HepG2 (cell line): ENCODE measurements around the gene CDYL. TPM values are rescaled to one million over a fixed set of nuclear protein-coding genes. Genes with fewer than 3 reads are reported as not detected.

Experiments
- ATAC-seq: fragments of 200-7000 bp; cut with Tn5 transposase; 3 replicates; pipeline ENCODE4 v1.9.1; 2020; ENCODE audit warnings: mild to moderate bottlenecking, moderate library complexity
- BruUV-seq: library from RNA; stranded (reverse); fragments of 400-500 nt; replicated peaks from 2 replicates; lab custom pipeline; 2021; lab: Mats Ljungman, UMichigan
- CTCF ChIA-PET: fragments of 300-600 bp; formaldehyde crosslinking; extraction: SDS; loops from one replicate; lab custom pipeline; 2021; ENCODE audit warnings: low total read pairs, inconsistent platforms, low intra/inter-chr PET ratio; lab: Yijun Ruan, JAX
- POLR2A ChIA-PET: fragments of 350-600 bp; sonication (Branson Sonifier 250); formaldehyde crosslinking; loops from one replicate; lab custom pipeline; 2020; ENCODE audit warnings: antibody characterized with exemption, inconsistent platforms; lab: Yijun Ruan, JAX
- DNase-seq: peaks from one replicate; pipeline ENCODE4 v3.0.0-alpha.2; 2015; ENCODE audit warnings: low spot score
- FAIRE-seq: peaks from 3 replicates; lab custom pipeline; 2011; peaks lifted over from hg19 to GRCh38; lab: Jason Lieb, UNC
- H2AFZ ChIP-seq: one replicate; pipeline ENCODE4 v1.6.1; 2011; ENCODE audit warnings: low read length, inconsistent platforms
- H3K27ac ChIP-seq: fragments of 300-600 bp; 3 replicates; pipeline ENCODE4 v1.8.0; 2011; ENCODE audit warnings: mixed run types, mild to moderate bottlenecking, mixed read lengths, low read length, inconsistent platforms; ENCODE audit not compliant: insufficient read depth; ENCODE audit errors: extremely low read length
- H3K27me3 ChIP-seq, 2 experiments: fragments of 200-600 bp in 1 of 2; 2 replicates in 1 of 2; 3 replicates in 1 of 2; pipeline versions ENCODE4 v1.6.0 to v1.8.0; 2011; ENCODE audit warnings: low read length in 2 of 2, mild to moderate bottlenecking in 2 of 2, moderate library complexity in 2 of 2, inconsistent platforms in 1 of 2; ENCODE audit not compliant: insufficient read depth in 2 of 2, control insufficient read depth in 1 of 2
- H3K36me3 ChIP-seq, 2 experiments: fragments of 200-600 bp in 1 of 2; replicated peaks in 1 of 2; 2 replicates in 1 of 2; 3 replicates in 1 of 2; pipeline versions ENCODE4 v1.5.1 to v1.8.0; 2011; ENCODE audit warnings: low read length in 2 of 2, inconsistent platforms in 1 of 2; ENCODE audit not compliant: insufficient read depth in 2 of 2, control insufficient read depth in 1 of 2
- H3K4me1 ChIP-seq: 2 replicates; pipeline ENCODE4 v1.5.1; 2012; ENCODE audit warnings: low read length, inconsistent platforms; ENCODE audit not compliant: insufficient read depth
- H3K4me2 ChIP-seq: 2 replicates; pipeline ENCODE4 v1.6.0; 2011; ENCODE audit warnings: low read depth, low read length, inconsistent platforms
- H3K4me3 ChIP-seq, 3 experiments: fragments of 200-600 bp in 1 of 3; sonication (generic), shearing (Covaris generic) in 1 of 3; replicated peaks in 1 of 3; 2 replicates each; pipeline ENCODE4 v1.5.1; 2011 to 2016; ENCODE audit warnings: low read length in 3 of 3, inconsistent platforms in 2 of 3, low read depth in 2 of 3, mild to moderate bottlenecking in 2 of 3, control low read depth in 1 of 3, mixed read lengths in 1 of 3; ENCODE audit not compliant: insufficient read depth in 1 of 3
- H3K79me2 ChIP-seq: one replicate; pipeline ENCODE4 v1.6.1; 2011; ENCODE audit warnings: low read length, inconsistent platforms; ENCODE audit not compliant: insufficient read depth
- H3K9ac ChIP-seq: 2 replicates; pipeline ENCODE4 v1.6.0; 2011; ENCODE audit warnings: mild to moderate bottlenecking, low read depth, low read length, inconsistent platforms; ENCODE audit not compliant: insufficient read depth
- H3K9me3 ChIP-seq: 2 replicates; pipeline ENCODE4 v1.5.1; 2012; ENCODE audit warnings: mild to moderate bottlenecking, low read length
- H4K20me1 ChIP-seq: 2 replicates; pipeline ENCODE4 v1.6.0; 2011; ENCODE audit warnings: inconsistent platforms, mild to moderate bottlenecking, low read length, moderate library complexity; ENCODE audit not compliant: insufficient read depth
- ATF7 ChIP-seq, 2 experiments: fragments of 450-650 bp in 1 of 2; sonication (generic) in 1 of 2; formaldehyde crosslinking in 1 of 2; IDR thresholded peaks; 2 replicates each; pipeline versions ENCODE4 v1.4.0 to v1.6.1; 2016 to 2020; ENCODE audit warnings: antibody characterized with exemption in 1 of 2, mild to moderate bottlenecking in 1 of 2, missing genetic modification reagents in 1 of 2
- CREBL2 ChIP-seq: sonication (generic); formaldehyde crosslinking; IDR thresholded peaks from 2 replicates; pipeline ENCODE4 v1.8.1; 2023; ENCODE audit warnings: missing genetic modification reagents, mild to moderate bottlenecking, borderline replicate concordance
- FOSL1 ChIP-seq: sonication (generic); formaldehyde crosslinking; IDR thresholded peaks from 2 replicates; pipeline ENCODE4 v1.9.0; 2021; ENCODE audit warnings: missing genetic modification reagents, borderline replicate concordance
- FOXA3 ChIP-seq: IDR thresholded peaks from 2 replicates; pipeline ENCODE4 v1.6.1; 2016; ENCODE audit warnings: missing genetic modification reagents, missing compliant biosample characterization
- JUNB ChIP-seq: sonication (generic); formaldehyde crosslinking; IDR thresholded peaks from 2 replicates; pipeline ENCODE4 v1.8.0; 2022; ENCODE audit warnings: missing genetic modification reagents, mild to moderate bottlenecking, borderline replicate concordance
- LCORL ChIP-seq, 2 experiments: fragments of 450-650 bp in 1 of 2; sonication (generic) in 1 of 2; formaldehyde crosslinking in 1 of 2; IDR thresholded peaks; 2 replicates each; pipeline versions ENCODE4 v1.5.0 to v1.6.1; 2017 to 2020; ENCODE audit warnings: antibody characterized with exemption in 1 of 2, missing genetic modification reagents in 1 of 2
- MTERF4 ChIP-seq: sonication (generic); formaldehyde crosslinking; IDR thresholded peaks from 2 replicates; pipeline ENCODE4 v1.8.0; 2023; ENCODE audit warnings: mild to moderate bottlenecking, missing genetic modification reagents
- MYPOP ChIP-seq: sonication (generic); formaldehyde crosslinking; IDR thresholded peaks from 2 replicates; pipeline ENCODE4 v1.8.1; 2023; ENCODE audit warnings: mild to moderate bottlenecking, moderate library complexity, missing genetic modification reagents
- ONECUT2 ChIP-seq: sonication (generic); formaldehyde crosslinking; IDR thresholded peaks from 2 replicates; pipeline ENCODE4 v1.4.0; 2020; ENCODE audit warnings: missing genetic modification reagents
- PPARG ChIP-seq: conservative IDR thresholded peaks from 2 replicates; pipeline ENCODE4 v1.6.1; 2016; ENCODE audit warnings: missing biosample characterization, missing genetic modification reagents
- SRSF4 ChIP-seq: fragments of 200-400 bp; formaldehyde crosslinking; IDR thresholded peaks from one replicate; pipeline ENCODE4 v1.6.1; 2018; ENCODE audit warnings: mild to moderate bottlenecking, low read depth, low read length, moderate library complexity; ENCODE audit not compliant: poor library complexity, severe bottlenecking
- STAG1 ChIP-seq: sonication (generic); formaldehyde crosslinking; IDR thresholded peaks from 2 replicates; pipeline ENCODE4 v1.4.0; 2020; ENCODE audit warnings: missing genetic modification reagents
- ZFP62 ChIP-seq: sonication (generic); formaldehyde crosslinking; IDR thresholded peaks from 2 replicates; pipeline ENCODE4 v1.4.0; 2020; ENCODE audit warnings: missing genetic modification reagents
- ZNF225 ChIP-seq: sonication (generic); formaldehyde crosslinking; IDR thresholded peaks from 2 replicates; pipeline ENCODE4 v1.4.0; 2020; ENCODE audit warnings: mild to moderate bottlenecking, missing genetic modification reagents
- WGBS: methylation state at CpG from one replicate; pipeline ENCODE4 v1.1.6; 2017; ENCODE audit warnings: low lambda C conversion rate; 5-methylcytosine and 5-hydroxymethylcytosine counted together
- in situ Hi-C: cut with HindIII; loops from 2 replicates; pipeline ENCODE4 v1.10.0; 2017; ENCODE audit warnings: low pct_unique_long_range_greater_than_20kb; ENCODE audit not compliant: extremely low pct_ligation_motif_present
- intact Hi-C: fragments of 100-400 bp; cut with micrococcal nuclease; formaldehyde crosslinking; loops from one replicate; pipeline ENCODE4 v1.10.0; 2022; ENCODE audit not compliant: unreplicated experiment
- polyA plus RNA-seq, 8 experiments: library from polyadenylated mRNA; depleted of rRNA in 3 of 8; stranded (reverse) in 7 of 8; unstranded in 1 of 8; fragments of >200 nt; fragmentation: Illumina TruSeq in 4 of 8; extraction: Trizol in 4 of 8; gene quantifications; 2 replicates each; pipeline versions ENCODE4 v1.2.1 to v1.2.3, GENCODE V29; 2011 to 2016; ENCODE audit warnings: low read depth in 4 of 8, missing spikeins in 1 of 8, mixed read lengths in 1 of 8; ENCODE audit not compliant: insufficient read depth in 1 of 8
- total RNA-seq, 5 experiments: library from RNA; depleted of rRNA; stranded (reverse); fragments of >200 nt; fragmentation: Illumina TruSeq; extraction: Trizol; gene quantifications; 2 replicates each; pipeline ENCODE4 v1.2.3, GENCODE V29; 2016; ENCODE audit warnings: low read depth in 1 of 5

CDYL gene
- total and polyA plus RNA-seq, 2 of the 13 experiments (the other 11 are each of a cell fraction or from before 2014, with no cell fraction given), result 22.8 to 105 TPM

GRCh38 chr6:4969609-4970285, 193.5 kb downstream of the CDYL start:
- WGBS, result 27% methylated on average over 8 of the region's 8 CpGs
- no peaks in the 10 kb centered on the region for H3K9me3 ChIP-seq
- H3K36me3 ChIP-seq, result no peaks in the 10 kb centered on the region
- DNase-seq (no peak), FAIRE-seq (no peak), ATAC-seq (no peak)
- H2AFZ ChIP-seq, result no peak overlapping the region
- BruUV-seq, result no TSS peak
- no peak overlapping the region for H3K27ac ChIP-seq
- H3K4me2 ChIP-seq, result no peak overlapping the region
- intact Hi-C loops (no loop called here), in situ Hi-C loops (loop anchor here (10.0 kb wide), 1 partner anchor 745 kb away; no protein-coding TSS in a partner anchor)
- ChIA-PET POLR2A (interaction anchor here (0.6 kb wide), 1 partner anchor 285 kb away, joined by 3 read pairs; no protein-coding TSS in a partner anchor), CTCF (no interaction called here)
- no peaks in the 10 kb centered on the region for H4K20me1 ChIP-seq
- no peak overlapping the region for H3K9ac ChIP-seq
- peaks cover 17% of the 10 kb centered on the region for H3K4me1 ChIP-seq
- no peak overlapping the region for H3K4me3 ChIP-seq
- no peaks in the 10 kb centered on the region for H3K79me2 ChIP-seq
- H3K27me3 ChIP-seq, result peaks cover 16 to 59% of the 10 kb centered on the region in 2 experiments; a peak in 4 of 5 replicates
- no peak for TF ChIP-seq STAG1 (CRISPR knock-in tag)
- TF ChIP-seq ATF7 (IDR thresholded peaks at IDR 0.05), result 0 out of 2 replicates have a peak, but pooled peaks have one; percentile 22
- no peak for TF ChIP-seq ATF7 (CRISPR knock-in tag; IDR thresholded peaks at IDR 0.05)
- no peak for TF ChIP-seq ONECUT2 (CRISPR knock-in tag)

- H3K27ac ChIP-seq, result no peak overlapping the region
- H3K4me2 ChIP-seq, result no peak overlapping the region
- H3K9ac ChIP-seq, result no peak overlapping the region
- ChIA-PET POLR2A (no interaction called here), CTCF (no interaction called here)
- BruUV-seq, result no TSS peak
- H3K9me3 ChIP-seq, result no peaks in the 10 kb centered on the region
- intact Hi-C loops (no loop called here), in situ Hi-C loops (no loop called here)
- H3K36me3 ChIP-seq, result no peaks in the 10 kb centered on the region
- 8% methylated on average over 9 of the region's 9 CpGs for WGBS
- no peaks in the 10 kb centered on the region for H3K79me2 ChIP-seq
- no peaks in the 10 kb centered on the region for H4K20me1 ChIP-seq
- peaks cover 6% of the 10 kb centered on the region; the same call in 1 of the 2 replicates for H3K4me1 ChIP-seq
- peaks cover 8 to 57% of the 10 kb centered on the region in 2 experiments; a peak in 4 of 5 replicates for H3K27me3 ChIP-seq
- no peak overlapping the region for H3K4me3 ChIP-seq
- FAIRE-seq (no peak), ATAC-seq (peak; percentile 36), DNase-seq (no peak)
- no peak overlapping the region for H2AFZ ChIP-seq
- no peak for TF ChIP-seq PPARG (CRISPR knock-in tag)
- TF ChIP-seq FOSL1 (CRISPR knock-in tag), result no peak
- TF ChIP-seq MYPOP (CRISPR knock-in tag), result no peak
- no peak for TF ChIP-seq MTERF4 (CRISPR knock-in tag)
- no peak for TF ChIP-seq JUNB
- no peak for TF ChIP-seq SRSF4
- TF ChIP-seq ZNF225 (CRISPR knock-in tag), result no peak
- TF ChIP-seq LCORL (IDR thresholded peaks at IDR 0.05), result no peak
- no peak for TF ChIP-seq LCORL (CRISPR knock-in tag; IDR thresholded peaks at IDR 0.05)
- no peak for TF ChIP-seq CREBL2 (CRISPR knock-in tag)
- TF ChIP-seq ZFP62 (CRISPR knock-in tag), result no peak
- TF ChIP-seq FOXA3 (CRISPR knock-in tag), result no peak
Observed at GRCh38 chr6:4970739-4971395, 194.7 kb downstream of the CDYL start.
